Measurements from ENCODE around the gene SLC25A10. TPM values are rescaled to one million over a fixed set of nuclear protein-coding genes. Genes with fewer than 3 reads are reported as not detected.
A peak's percentile ranks its signal among the peaks of the same experiment; 100 is the strongest.

SLC25A10 gene
- total and polyA plus RNA-seq, 2 of the 4 experiments (the other 2 are of a cell fraction): 14.9 to 19.0 TPM

DNA sequence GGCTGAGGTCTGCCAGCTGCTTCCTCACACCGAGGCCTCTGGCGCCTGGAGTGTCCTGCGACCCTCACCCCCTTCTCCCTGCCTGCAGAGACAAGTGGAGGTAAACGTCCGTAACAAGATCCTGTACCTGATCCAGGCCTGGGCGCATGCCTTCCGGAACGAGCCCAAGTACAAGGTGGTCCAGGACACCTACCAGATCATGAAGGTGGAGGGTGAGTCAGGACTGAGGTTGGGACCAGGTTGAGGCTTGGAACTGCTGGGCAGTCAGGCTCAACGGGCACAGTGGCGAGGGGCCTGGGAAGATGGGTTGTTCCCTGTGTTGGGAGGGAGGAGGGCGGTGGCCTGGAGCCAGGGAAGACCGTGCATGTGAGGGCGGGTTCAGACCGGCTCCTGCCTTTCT lies 23.5 kb upstream of the SLC25A10 start:
- in situ Hi-C loops (cut with MboI; ENCODE audit: low sequenced_read_pairs) (no loop called here), intact Hi-C loops (cut with micrococcal nuclease) (no loop called here), dilution Hi-C loops (cut with HindIII; ENCODE audit: low sequenced_read_pairs, unreplicated experiment) (no loop called here)
- H4K5ac ChIP-seq (ENCODE audit: low read depth, low read length): no peak overlapping the region
- H3K9me1 ChIP-seq (ENCODE audit: insufficient read depth, low read length): peaks cover 3% of the 10 kb centered on the region; the same call in 1 of the 2 replicates
- BruUV-seq (replicated peaks): no TSS peak
- no peak overlapping the region for H4K91ac ChIP-seq (ENCODE audit: insufficient read depth, low read depth, low read length)
- H3K36me3 ChIP-seq (ENCODE audit: control insufficient read depth, insufficient read depth, low read length): peaks cover 74% of the 10 kb centered on the region
- ChIA-PET CTCF (no interaction called here), POLR2A (ENCODE audit: unreplicated experiment) (no interaction called here)
- H2AFZ ChIP-seq (replicated peaks; ENCODE audit: low read length, poor library complexity): peak overlapping the region; percentile 63
- H3K4me2 ChIP-seq (ENCODE audit: low read depth, low read length): no peak overlapping the region
- H4K20me1 ChIP-seq (ENCODE audit: insufficient read depth, low read length): peaks cover 93% of the 10 kb centered on the region
- H3K27me3 ChIP-seq (ENCODE audit: control insufficient read depth, insufficient read depth, low read length): no peaks in the 10 kb centered on the region
- H2BK120ac ChIP-seq (ENCODE audit: low read depth, low read length): no peak overlapping the region
- H3K18ac ChIP-seq (ENCODE audit: low read depth, low read length): no peak overlapping the region
- H3K4ac ChIP-seq (ENCODE audit: low read depth, low read length): no peak overlapping the region
- no peak overlapping the region for H2BK5ac ChIP-seq (ENCODE audit: low read depth, low read length, poor library complexity, severe bottlenecking)
- H4K8ac ChIP-seq (ENCODE audit: low read depth in 2 of 2, low read length in 2 of 2): no peak overlapping the region
- no peak overlapping the region for H3K14ac ChIP-seq (replicated peaks; ENCODE audit: low read depth, low read length)
- H2AK5ac ChIP-seq (ENCODE audit: low read depth, low read length): no peak overlapping the region
- H3K56ac ChIP-seq (ENCODE audit: extremely low read depth, insufficient read depth, low read length): no peak overlapping the region
- no peak overlapping the region for H2BK20ac ChIP-seq (ENCODE audit: low read depth, low read length)
- no peak overlapping the region for H3K9ac ChIP-seq (ENCODE audit: low read depth, low read length)
- H2BK15ac ChIP-seq (ENCODE audit: low read depth, low read length): no peak overlapping the region
- peaks cover 10% of the 10 kb centered on the region for H3K4me1 ChIP-seq (ENCODE audit: control insufficient read depth, insufficient read depth, low read length)
- no peak overlapping the region for H3K23ac ChIP-seq (ENCODE audit: low read depth, low read length)
- DNase-seq (no peak), ATAC-seq (ENCODE audit: low read depth) (no peak)
- TF ChIP-seq RCOR1 (IDR thresholded peaks at IDR 0.05; ENCODE audit: insufficient replicate concordance, low read length): no peak
- TF ChIP-seq USF2 (IDR thresholded peaks at IDR 0.05; ENCODE audit: low read depth, low read length): no peak
- TF ChIP-seq POLR2A (IDR thresholded peaks at IDR 0.05; ENCODE audit: low read depth, low read length): no peak
- no peak for TF ChIP-seq MXI1 (IDR thresholded peaks at IDR 0.05; ENCODE audit: borderline replicate concordance, low read depth, low read length)
- TF ChIP-seq, protein P1, sequence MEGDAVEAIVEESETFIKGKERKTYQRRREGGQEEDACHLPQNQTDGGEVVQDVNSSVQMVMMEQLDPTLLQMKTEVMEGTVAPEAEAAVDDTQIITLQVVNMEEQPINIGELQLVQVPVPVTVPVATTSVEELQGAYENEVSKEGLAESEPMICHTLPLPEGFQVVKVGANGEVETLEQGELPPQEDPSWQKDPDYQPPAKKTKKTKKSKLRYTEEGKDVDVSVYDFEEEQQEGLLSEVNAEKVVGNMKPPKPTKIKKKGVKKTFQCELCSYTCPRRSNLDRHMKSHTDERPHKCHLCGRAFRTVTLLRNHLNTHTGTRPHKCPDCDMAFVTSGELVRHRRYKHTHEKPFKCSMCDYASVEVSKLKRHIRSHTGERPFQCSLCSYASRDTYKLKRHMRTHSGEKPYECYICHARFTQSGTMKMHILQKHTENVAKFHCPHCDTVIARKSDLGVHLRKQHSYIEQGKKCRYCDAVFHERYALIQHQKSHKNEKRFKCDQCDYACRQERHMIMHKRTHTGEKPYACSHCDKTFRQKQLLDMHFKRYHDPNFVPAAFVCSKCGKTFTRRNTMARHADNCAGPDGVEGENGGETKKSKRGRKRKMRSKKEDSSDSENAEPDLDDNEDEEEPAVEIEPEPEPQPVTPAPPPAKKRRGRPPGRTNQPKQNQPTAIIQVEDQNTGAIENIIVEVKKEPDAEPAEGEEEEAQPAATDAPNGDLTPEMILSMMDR (conservative IDR thresholded peaks at IDR 0.05; ENCODE audit: low read depth, low read length): no peak
- no peak for TF ChIP-seq NFE2L2 (IDR thresholded peaks at IDR 0.05; ENCODE audit: low read depth, low read length)
- TF ChIP-seq RAD21 (IDR thresholded peaks at IDR 0.05; ENCODE audit: low read length): no peak
- TF ChIP-seq MAFK (IDR thresholded peaks at IDR 0.05; ENCODE audit: low read depth, low read length): no peak
- no peak for TF ChIP-seq CEBPB (IDR thresholded peaks at IDR 0.05; ENCODE audit: low read depth, low read length)
- TF ChIP-seq BHLHE40 (IDR thresholded peaks at IDR 0.05; ENCODE audit: low read depth, low read length): no peak
- TF ChIP-seq MAZ (IDR thresholded peaks at IDR 0.05; ENCODE audit: borderline replicate concordance, low read depth, low read length): no peak
- TF ChIP-seq CHD1 (IDR thresholded peaks at IDR 0.05; ENCODE audit: low read depth, low read length): no peak
- TF ChIP-seq, protein P2, sequence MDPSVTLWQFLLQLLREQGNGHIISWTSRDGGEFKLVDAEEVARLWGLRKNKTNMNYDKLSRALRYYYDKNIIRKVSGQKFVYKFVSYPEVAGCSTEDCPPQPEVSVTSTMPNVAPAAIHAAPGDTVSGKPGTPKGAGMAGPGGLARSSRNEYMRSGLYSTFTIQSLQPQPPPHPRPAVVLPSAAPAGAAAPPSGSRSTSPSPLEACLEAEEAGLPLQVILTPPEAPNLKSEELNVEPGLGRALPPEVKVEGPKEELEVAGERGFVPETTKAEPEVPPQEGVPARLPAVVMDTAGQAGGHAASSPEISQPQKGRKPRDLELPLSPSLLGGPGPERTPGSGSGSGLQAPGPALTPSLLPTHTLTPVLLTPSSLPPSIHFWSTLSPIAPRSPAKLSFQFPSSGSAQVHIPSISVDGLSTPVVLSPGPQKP (IDR thresholded peaks at IDR 0.05; ENCODE audit: borderline replicate concordance, low read depth, low read length): no peak
- no peak for TF ChIP-seq SMC3 (IDR thresholded peaks at IDR 0.05; ENCODE audit: low read depth, low read length)
- TF ChIP-seq RFX5 (IDR thresholded peaks at IDR 0.05; ENCODE audit: low read depth, low read length): no peak
- TF ChIP-seq FOS (IDR thresholded peaks at IDR 0.05; ENCODE audit: low read depth, low read length): no peak
- no peaks in the 10 kb centered on the region for H3K9me3 ChIP-seq (ENCODE audit: control insufficient read depth, insufficient read depth, low read length)
- no peak overlapping the region for H3K27ac ChIP-seq (ENCODE audit: insufficient read depth, low read length)
- no peak overlapping the region for H3K4me3 ChIP-seq (ENCODE audit: insufficient read depth, low read depth, low read length)
- peaks cover 14 to 63% of the 10 kb centered on the region in 2 experiments for H3K79me1 ChIP-seq (ENCODE audit: low read depth in 1 of 2, low read length in 2 of 2)
- no peak overlapping the region for H2AK9ac ChIP-seq (replicated peaks; ENCODE audit: low read depth, low read length, poor library complexity)
- WGBS, 2 experiments (ENCODE audit: extremely low coverage in 2 of 2, insufficient read length in 1 of 2): 90% methylated on average over 4 of the region's 14 CpGs; no CpG with 5 or more reads in 1 of the 2 experiments

Data from IMR-90 (cell line).